B cell (primary cell): ENCODE measurements around the gene CLIP4. TPM values are rescaled to one million over a fixed set of nuclear protein-coding genes. Genes with fewer than 3 reads are reported as not detected.

ENCODE experiments used
- ATAC-seq: fragments of 200-7000 bp; cut with Tn5 transposase; one replicate; pipeline ENCODE4 v1.10.0; 2021; ENCODE audit warnings: low read depth, mild to moderate bottlenecking, moderate number of reproducible peaks, moderate library complexity
- CTCF ChIA-PET: fragments of 350-600 bp; sonication (Branson Sonifier 250); formaldehyde crosslinking; loops from one replicate; lab custom pipeline; 2021; ENCODE audit warnings: antibody characterized with exemption, inconsistent platforms; lab: Charles Lee
- POLR2A ChIA-PET: fragments of 350-600 bp; sonication (Branson Sonifier 250); formaldehyde crosslinking; loops from one replicate; lab custom pipeline; 2021; ENCODE audit warnings: antibody characterized with exemption; lab: Charles Lee
- DNase-seq: peaks from one replicate; pipeline ENCODE4 v3.0.0; 2013
- H2AFZ ChIP-seq: 2 replicates; pipeline ENCODE4 v1.6.1; 2012; ENCODE audit warnings: mild to moderate bottlenecking, low read depth, low read length; ENCODE audit not compliant: insufficient read depth, poor library complexity, severe bottlenecking
- H3K27ac ChIP-seq, 2 donors: 1 replicate in 1 of 2; 2 replicates in 1 of 2; pipeline ENCODE4 v1.5.1; 2012 to 2013; ENCODE audit warnings: low read length in 2 of 2, mild to moderate bottlenecking in 2 of 2, moderate library complexity in 1 of 2
- H3K27me3 ChIP-seq, 4 experiments: fragments of 200-600 bp in 1 of 4; sonication (generic) in 1 of 4; replicated peaks in 1 of 4; 1 replicate in 2 of 4; 2 replicates in 2 of 4; pipeline versions ENCODE4 v1.6.1 to v1.7.0; 2013 to 2016; ENCODE audit warnings: low read length in 3 of 4, mild to moderate bottlenecking in 2 of 4, mixed read lengths in 1 of 4, moderate library complexity in 1 of 4; ENCODE audit not compliant: insufficient read depth in 4 of 4, control insufficient read depth in 3 of 4; ENCODE audit errors: control extremely low read depth in 1 of 4
- H3K36me3 ChIP-seq, 2 experiments: replicated peaks in 1 of 2; 1 replicate in 1 of 2; 2 replicates in 1 of 2; pipeline versions ENCODE4 v1.6.1 to v1.7.1; 2013; ENCODE audit warnings: low read length in 1 of 2; ENCODE audit not compliant: insufficient read depth in 2 of 2, control insufficient read depth in 1 of 2; ENCODE audit errors: control extremely low read depth in 1 of 2, extremely low read depth in 1 of 2
- H3K4me1 ChIP-seq, 2 donors: fragments of 200-600 bp in 1 of 2; sonication (generic) in 1 of 2; 1 replicate in 1 of 2; 2 replicates in 1 of 2; pipeline versions ENCODE4 v1.5.1 to v1.6.1; 2013 to 2017; ENCODE audit warnings: low read length in 2 of 2; ENCODE audit not compliant: control insufficient read depth in 2 of 2, insufficient read depth in 2 of 2
- H3K4me2 ChIP-seq: replicated peaks from 2 replicates; pipeline ENCODE3; 2012; ENCODE audit warnings: mild to moderate bottlenecking, low read depth, low read length; ENCODE audit not compliant: poor library complexity, severe bottlenecking
- H3K4me3 ChIP-seq, 5 experiments: fragments of 200-600 bp in 1 of 5; sonication (generic) in 1 of 5; 1 replicate in 3 of 5; 2 replicates in 2 of 5; pipeline versions ENCODE4 v1.5.1 to v1.7.0; 2011 to 2016; ENCODE audit warnings: low read length in 4 of 5, mild to moderate bottlenecking in 4 of 5, low read depth in 2 of 5, control low read depth in 1 of 5, moderate library complexity in 1 of 5; ENCODE audit not compliant: insufficient read depth in 1 of 5; ENCODE audit errors: control extremely low read depth in 1 of 5, extremely low read depth in 1 of 5
- H3K79me2 ChIP-seq: fragments of 200-600 bp; sonication (generic); one replicate; pipeline ENCODE4 v1.6.0; 2016; ENCODE audit warnings: low read length; ENCODE audit not compliant: control insufficient read depth, insufficient read depth
- H3K9ac ChIP-seq: fragments of 200-600 bp; sonication (generic); 2 replicates; pipeline ENCODE4 v1.6.1; 2017; ENCODE audit warnings: mild to moderate bottlenecking, low read length, moderate library complexity
- H3K9me3 ChIP-seq, 3 donors: one replicate each; pipeline versions ENCODE4 v1.6.1 to v1.7.1; 2013; ENCODE audit warnings: low read length in 2 of 3; ENCODE audit not compliant: control insufficient read depth in 2 of 3, insufficient read depth in 1 of 3; ENCODE audit errors: control extremely low read depth in 1 of 3
- H4K20me1 ChIP-seq: 2 replicates; pipeline ENCODE4 v1.6.0; 2012; ENCODE audit warnings: mild to moderate bottlenecking, low read length; ENCODE audit not compliant: insufficient read depth, control insufficient read depth, poor library complexity, severe bottlenecking
- H3K27ac Mint-ChIP-seq: one replicate; pipeline ENCODE4 v1.8.0; 2021; ENCODE audit warnings: mixed read lengths
- H3K27me3 Mint-ChIP-seq: one replicate; pipeline ENCODE4 v1.8.0; 2021; ENCODE audit warnings: mixed read lengths
- H3K4me1 Mint-ChIP-seq: one replicate; pipeline ENCODE4 v1.8.0; 2021; ENCODE audit warnings: mixed read lengths
- H3K4me3 Mint-ChIP-seq: one replicate; pipeline ENCODE4 v1.8.0; 2021; ENCODE audit warnings: mixed read lengths
- H3K9me3 Mint-ChIP-seq: one replicate; pipeline ENCODE4 v1.8.0; 2022; ENCODE audit warnings: mixed read lengths; ENCODE audit not compliant: insufficient read depth
- CTCF ChIP-seq: fragments of 200-600 bp; IDR thresholded peaks from one replicate; pipeline ENCODE4 v1.8.0; 2022; ENCODE audit warnings: antibody characterized with exemption, mild to moderate bottlenecking
- EZH2 ChIP-seq: IDR thresholded peaks from 2 replicates; pipeline ENCODE4 v1.6.1; 2012; ENCODE audit warnings: borderline replicate concordance, low read depth, mild to moderate bottlenecking, moderate library complexity, low read length; ENCODE audit not compliant: insufficient read depth, poor library complexity, severe bottlenecking
- WGBS: methylation state at CpG from one replicate; pipeline ENCODE4 v1.1.5; 2013; ENCODE audit warnings: missing lambda C conversion rate; ENCODE audit not compliant: insufficient coverage; 5-methylcytosine and 5-hydroxymethylcytosine counted together
- intact Hi-C: fragments of 100-400 bp; cut with micrococcal nuclease; formaldehyde crosslinking; loops from one replicate; pipeline ENCODE4 v1.10.0; 2022
- polyA plus RNA-seq: library from polyadenylated mRNA; depleted of rRNA; stranded (reverse); fragments of >200 nt; gene quantifications from 2 replicates; pipeline ENCODE4 v1.2.3, GENCODE V29; 2012
- total RNA-seq, 2 donors: library from RNA; stranded (reverse); fragments of 120-200 nt in 1 of 2; gene quantifications; 1 replicate in 1 of 2; 2 replicates in 1 of 2; pipeline versions ENCODE4 v1.2.3 to v1.2.4, GENCODE V29; 2013 to 2022

The CLIP4 gene
- total and polyA plus RNA-seq, 2 donors (not counting 1 experiment from before 2014, with no cell fraction given), result 4.0 to 20.8 TPM

- Histone ChIP-seq H3K4me1 (no peaks in the 10 kb centered on the region), H3K4me2 (no peak overlapping the region), H2AFZ (no peak overlapping the region), H4K20me1 (no peaks in the 10 kb centered on the region), H3K79me2 (no peaks in the 10 kb centered on the region), H3K4me3 (no peak overlapping the region), H3K9me3 (no peaks in the 10 kb centered on the region), H3K36me3 (no peaks in the 10 kb centered on the region), H3K27me3 (no peaks in the 10 kb centered on the region), H3K9ac (no peak overlapping the region), H3K27ac (no peak overlapping the region)
- CTCF ChIA-PET, result no interaction called here
- Mint-ChIP-seq H3K9me3 (no peaks in the 10 kb centered on the region), H3K4me3 (no peak overlapping the region), H3K27me3 (no peaks in the 10 kb centered on the region), H3K4me1 (no peaks in the 10 kb centered on the region), H3K27ac (no peak overlapping the region)
- ATAC-seq (no peak), DNase-seq (no peak)
- POLR2A ChIA-PET, result no interaction called here
- TF ChIP-seq CTCF (no peak), EZH2 (no peak)
- WGBS, result 100% methylated on average over 2 of the region's 2 CpGs
- intact Hi-C loops, result no loop called here
Measured at GRCh38 chr2:29155578-29155977, 40.4 kb downstream of the CLIP4 start.

GRCh38 chr2:29157131-29157530 lies 41.9 kb downstream of the CLIP4 start:
- H3K79me2 ChIP-seq, result no peaks in the 10 kb centered on the region
- H3K9ac ChIP-seq, result no peak overlapping the region
- H3K4me2 ChIP-seq, result no peak overlapping the region
- H3K27me3 ChIP-seq, result no peaks in the 10 kb centered on the region
- DNase-seq, result no peak
- ATAC-seq, result no peak
- intact Hi-C loops, result no loop called here
- H3K36me3 ChIP-seq, result no peaks in the 10 kb centered on the region
- H3K27ac Mint-ChIP-seq, result no peak overlapping the region
- TF ChIP-seq EZH2 (no peak), CTCF (no peak)
- ChIA-PET POLR2A (no interaction called here), CTCF (no interaction called here)
- no peaks in the 10 kb centered on the region for H3K27me3 Mint-ChIP-seq
- no peak overlapping the region for H3K4me3 Mint-ChIP-seq
- no peaks in the 10 kb centered on the region for H4K20me1 ChIP-seq
- H3K4me3 ChIP-seq, result no peak overlapping the region
- H3K9me3 ChIP-seq, result no peaks in the 10 kb centered on the region
- no peak overlapping the region for H2AFZ ChIP-seq
- 100% methylated on average over 1 of the region's 4 CpGs for WGBS
- no peaks in the 10 kb centered on the region for H3K9me3 Mint-ChIP-seq
- H3K27ac ChIP-seq, result no peak overlapping the region
- H3K4me1 ChIP-seq, result no peaks in the 10 kb centered on the region
- no peaks in the 10 kb centered on the region for H3K4me1 Mint-ChIP-seq
